Mammary epithelial cell (primary cell): ENCODE results near the gene SETD2.

Experiments used
- CTCF ChIP-seq, 2 donors: IDR thresholded peaks in 1 of 2; conservative IDR thresholded peaks in 1 of 2; 2 replicates each; pipeline ENCODE4 v1.5.1; 2011 to 2012; ENCODE audit warnings: inconsistent platforms in 2 of 2, low read length in 2 of 2, mild to moderate bottlenecking in 2 of 2, control low read depth in 1 of 2, low read depth in 1 of 2; ENCODE audit not compliant: insufficient read depth in 1 of 2; ENCODE audit errors: extremely low read depth in 1 of 2
- EZH2 ChIP-seq: IDR thresholded peaks from 2 replicates; pipeline ENCODE4 v1.6.1; 2012; ENCODE audit warnings: low read length, inconsistent platforms, borderline replicate concordance

DNA sequence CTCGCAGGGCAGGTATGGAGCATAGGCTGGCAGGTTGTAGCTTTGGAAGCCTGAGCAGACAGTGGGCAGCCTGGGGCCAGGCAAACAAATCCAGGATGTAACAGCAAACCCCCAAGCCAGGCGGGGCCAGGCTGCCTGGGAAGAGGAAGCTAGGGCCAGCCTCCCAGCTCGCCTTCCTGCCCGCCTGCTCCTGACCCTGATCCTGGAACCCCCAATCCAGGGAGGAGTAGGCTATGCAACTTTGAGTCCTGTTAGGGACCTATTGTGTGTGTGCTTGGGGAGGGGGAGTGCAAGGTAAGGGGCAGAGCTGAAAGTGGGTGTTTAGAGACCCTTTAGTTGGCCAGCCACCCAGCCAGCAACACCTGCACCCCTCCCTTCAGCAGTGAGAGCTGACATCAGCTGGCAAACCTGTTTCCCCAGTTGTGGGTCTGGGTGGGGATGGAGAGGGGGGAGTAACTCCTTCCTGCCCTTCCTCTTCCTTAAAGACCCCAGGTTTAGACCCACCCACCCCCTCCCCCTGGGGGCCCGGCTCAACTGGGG is 181.9 kb downstream of the SETD2 start:
- TF ChIP-seq CTCF (conservative IDR thresholded peaks at IDR 0.05 in 1 of 2, IDR thresholded peaks at IDR 0.05 in 1 of 2; ENCODE audit: extremely low read depth in 1 of 2, insufficient read depth in 1 of 2, low read depth in 1 of 2, low read length in 2 of 2) (no peak), EZH2 (no peak)
